ENCODE results near the gene IL1RL2.

- TF ChIP-seq CTCF (IDR thresholded peaks at IDR 0.05 in 4 of 5, conservative IDR thresholded peaks at IDR 0.05 in 1 of 5) (no peak), POLR2A (IDR thresholded peaks at IDR 0.05) (no peak)
Measured at GRCh38 chr2:102286041-102286440, 99.2 kb downstream of the IL1RL2 start.

All from gastrocnemius medialis (tissue), 4 donors.